GM20000 (cell line): ENCODE measurements around the gene TIMP1.

Experiments used
- DNase-seq: peaks from one replicate; pipeline ENCODE4 v3.0.0; 2012; ENCODE audit warnings: low spot score
- TF ChIP-seq, protein P1 (sequence below): IDR thresholded peaks from 2 replicates; pipeline ENCODE4 v1.5.1; 2012; ENCODE audit warnings: mild to moderate bottlenecking, control low read depth; ENCODE audit errors: extremely low read depth, missing control alignments

Gene TIMP1

GRCh38 chrX:47581731-47582647 lies at the start of gene TIMP1:
Gene TIMP1, plus strand, starts transcription at chrX:47582436. Its CDS starts 980 bp downstream, at chrX:47583416.
- DNase-seq, result peak; percentile 83
- TF ChIP-seq, protein P1, sequence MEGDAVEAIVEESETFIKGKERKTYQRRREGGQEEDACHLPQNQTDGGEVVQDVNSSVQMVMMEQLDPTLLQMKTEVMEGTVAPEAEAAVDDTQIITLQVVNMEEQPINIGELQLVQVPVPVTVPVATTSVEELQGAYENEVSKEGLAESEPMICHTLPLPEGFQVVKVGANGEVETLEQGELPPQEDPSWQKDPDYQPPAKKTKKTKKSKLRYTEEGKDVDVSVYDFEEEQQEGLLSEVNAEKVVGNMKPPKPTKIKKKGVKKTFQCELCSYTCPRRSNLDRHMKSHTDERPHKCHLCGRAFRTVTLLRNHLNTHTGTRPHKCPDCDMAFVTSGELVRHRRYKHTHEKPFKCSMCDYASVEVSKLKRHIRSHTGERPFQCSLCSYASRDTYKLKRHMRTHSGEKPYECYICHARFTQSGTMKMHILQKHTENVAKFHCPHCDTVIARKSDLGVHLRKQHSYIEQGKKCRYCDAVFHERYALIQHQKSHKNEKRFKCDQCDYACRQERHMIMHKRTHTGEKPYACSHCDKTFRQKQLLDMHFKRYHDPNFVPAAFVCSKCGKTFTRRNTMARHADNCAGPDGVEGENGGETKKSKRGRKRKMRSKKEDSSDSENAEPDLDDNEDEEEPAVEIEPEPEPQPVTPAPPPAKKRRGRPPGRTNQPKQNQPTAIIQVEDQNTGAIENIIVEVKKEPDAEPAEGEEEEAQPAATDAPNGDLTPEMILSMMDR, result no peak

DNA sequence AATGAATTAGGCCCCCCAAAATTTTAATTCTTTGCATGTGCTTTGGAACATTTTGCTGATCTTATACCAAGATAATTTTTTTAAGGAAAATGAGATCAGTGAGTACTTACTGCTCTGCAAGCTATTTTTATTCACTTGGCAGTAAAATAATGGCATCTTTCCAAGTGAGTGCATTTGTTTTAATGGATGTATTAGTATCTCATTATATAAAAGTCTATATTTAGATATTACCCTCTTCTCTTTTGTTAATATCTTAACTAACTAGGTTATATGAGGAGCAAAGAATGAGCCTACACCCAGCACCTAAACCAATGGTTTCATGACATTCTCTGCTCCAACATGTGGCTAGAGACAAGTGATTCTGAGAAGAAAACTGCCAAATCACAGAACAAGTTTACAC lies 42.4 kb upstream of the TIMP1 start:
- TF ChIP-seq, protein P1, result no peak
- DNase-seq, result no peak

- TF ChIP-seq, protein P1, result no peak
- peak; percentile 34 for DNase-seq
Measured at GRCh38 chrX:47540754-47541538, 41.3 kb upstream of the TIMP1 start.

DNA sequence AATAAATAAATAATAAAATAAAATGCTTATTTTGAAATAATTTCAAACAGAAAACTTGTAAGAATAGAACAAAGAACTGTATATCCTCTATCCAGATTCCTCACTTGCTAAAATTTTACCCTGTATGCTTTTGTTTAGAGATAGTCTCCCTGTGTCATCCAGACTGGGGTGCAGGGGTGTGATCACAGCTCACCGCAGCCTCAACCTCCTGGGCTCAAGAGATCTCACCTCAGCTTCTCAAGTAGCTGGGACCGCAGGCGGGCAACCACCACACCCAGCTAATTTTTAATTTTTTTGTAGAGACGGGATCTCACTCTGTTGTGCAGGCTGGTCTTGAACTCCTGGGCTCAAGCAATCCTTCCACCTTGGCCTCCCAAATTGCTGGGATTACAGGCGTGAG lies 38.7 kb upstream of the TIMP1 start:
- TF ChIP-seq, protein P1, result no peak
- DNase-seq, result no peak

DNA sequence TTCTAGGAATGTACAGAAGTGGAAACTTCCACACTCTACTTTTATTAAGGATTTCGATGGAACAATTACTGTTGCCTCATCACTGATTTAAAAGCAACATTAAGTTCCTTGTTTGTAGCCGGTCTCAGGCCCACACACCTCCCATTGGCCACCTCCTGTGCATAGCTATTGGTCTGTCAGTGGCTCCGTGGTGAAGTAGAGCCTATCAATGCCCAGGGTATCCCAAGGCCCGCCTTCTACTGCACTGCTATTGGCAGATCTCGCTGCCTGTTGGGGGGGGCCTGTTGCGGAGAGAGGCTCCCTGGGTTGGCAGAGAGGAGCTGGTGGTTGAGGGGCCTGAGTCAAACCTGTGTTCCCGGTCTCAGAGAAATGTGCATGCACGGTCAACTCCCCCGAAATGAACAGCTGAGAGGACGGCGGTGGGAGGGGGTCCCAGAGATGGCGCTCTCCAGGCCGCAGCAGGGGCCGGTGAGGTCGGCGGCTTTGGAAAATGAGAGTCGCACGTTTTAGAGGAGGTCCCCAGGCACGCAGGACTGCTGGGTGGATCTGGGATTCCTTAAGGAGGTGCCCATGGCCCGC lies 26.1 kb upstream of the TIMP1 start:
- TF ChIP-seq, protein P1, result no peak

GRCh38 chrX:47558436-47558835 lies 23.8 kb upstream of the TIMP1 start:
- DNase-seq, result no peak
- TF ChIP-seq, protein P1, result no peak

More for the DNA sequence above, 26.1 kb upstream of the TIMP1 start:
- DNase-seq, result peak; percentile 64
